Activated CD8-positive, alpha-beta memory T cell treated with anti-CD3 and anti-CD28 coated beads, Interleukin-2, amount 50 U/mL, for 24 hours (primary cell): Measurements from ENCODE around the gene FBXO11.
"Not testable (repeated sequence)": the region's sequence is repeated elsewhere in the genome, so short reads cannot be mapped to it uniquely, and the experiment has no call there.

ENCODE experiments used
- DNase-seq: peaks from one replicate; pipeline ENCODE4 v3.0.0-alpha.2; 2020; ENCODE audit errors: extremely low read depth

Gene FBXO11

GRCh38 chr2:47906157-47907038, at the start of gene FBXO11:
FBXO11 (minus strand) TSS chr2:47906498; CDS start chr2:47905720, 778 bp downstream.
- peak; percentile 93 for DNase-seq

DNA sequence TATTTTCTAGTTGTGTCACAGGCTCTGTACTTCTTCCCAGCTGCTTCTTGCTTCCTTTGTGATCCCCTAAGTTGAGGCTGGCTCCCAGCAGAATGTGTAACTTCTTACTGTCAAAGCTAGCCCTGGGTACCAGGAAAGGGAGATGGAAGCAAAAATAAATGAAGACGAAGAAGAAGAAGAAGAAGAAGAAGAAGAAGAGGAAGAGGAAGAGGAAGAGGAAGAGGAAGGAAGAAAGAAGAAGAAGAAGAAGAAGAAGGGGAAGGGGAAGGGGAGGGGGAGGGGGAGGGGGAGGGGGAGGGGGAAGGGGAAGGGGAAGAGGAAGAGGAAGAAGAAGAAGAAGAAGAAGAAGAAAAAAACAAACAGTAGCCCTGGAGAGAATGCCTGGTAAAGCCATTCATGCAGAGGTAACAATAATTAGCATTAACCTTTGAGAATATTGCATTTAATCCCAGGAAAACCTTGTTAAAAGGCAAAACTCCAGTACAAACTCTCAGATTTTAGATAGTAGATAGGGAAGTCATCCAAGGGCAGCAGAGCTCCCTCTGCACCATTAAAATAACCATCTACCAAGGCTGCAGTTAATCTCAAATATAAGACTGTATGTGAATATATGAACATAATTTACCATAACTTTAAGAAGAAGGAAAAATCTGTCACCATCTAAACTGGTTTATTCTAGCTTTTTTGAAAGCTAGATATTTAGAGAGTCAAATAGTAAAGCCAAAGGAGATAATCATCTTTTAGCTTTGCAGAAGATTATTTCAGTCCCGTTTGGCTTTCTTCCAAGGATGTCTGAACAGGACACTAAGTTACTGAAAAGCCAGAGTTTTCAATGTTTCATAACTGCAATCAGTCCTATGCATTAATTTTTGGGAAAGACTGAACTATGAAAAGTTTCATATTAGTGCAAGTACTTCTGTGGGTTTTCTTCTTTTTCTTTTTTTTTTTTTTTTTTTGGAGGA, 44.3 kb upstream of the FBXO11 start:
- no peak for DNase-seq

DNA sequence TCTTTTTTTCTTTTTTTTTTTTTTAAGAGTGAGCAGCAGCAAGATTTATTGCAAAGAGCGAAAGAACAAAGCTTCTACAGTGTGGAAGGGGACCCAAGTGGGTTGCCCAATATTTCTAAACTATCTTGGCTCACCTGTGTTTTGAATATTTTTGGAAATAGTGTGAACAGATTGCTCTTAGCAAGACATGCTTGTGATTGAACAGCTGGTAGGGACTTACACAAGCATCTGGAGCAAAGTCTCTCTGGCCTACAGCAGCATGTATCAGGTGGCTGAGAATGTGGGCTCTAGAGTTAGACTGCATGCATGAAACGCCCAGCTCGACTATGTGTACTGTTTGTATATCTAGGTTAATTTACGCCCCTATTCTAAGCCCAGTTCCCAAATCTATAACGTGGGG, 40.3 kb upstream of the FBXO11 start:
- DNase-seq: no peak

- DNase-seq: no peak
These were observed 38.9 kb upstream of the FBXO11 start for GRCh38 chr2:47945046-47945781.

DNA sequence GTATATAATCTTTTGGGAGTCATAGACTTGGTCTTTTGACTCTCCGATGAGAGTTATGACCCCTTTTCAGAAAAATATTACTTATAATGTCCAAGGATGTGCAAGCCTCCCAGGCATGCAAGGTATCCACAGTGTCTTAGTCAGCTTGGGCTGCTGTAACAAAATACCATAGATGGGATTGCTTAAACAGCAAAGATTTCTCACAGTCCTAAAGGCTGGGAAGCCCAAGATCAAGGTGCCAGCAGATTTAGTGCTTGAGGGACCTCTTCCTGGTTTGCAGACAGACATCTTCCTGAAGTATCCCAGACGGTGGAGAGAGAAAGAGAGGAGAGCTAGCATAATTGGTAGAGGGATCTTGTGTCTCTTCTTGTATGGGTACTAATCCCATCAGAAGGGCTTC, 35.6 kb upstream of the FBXO11 start:
- no peak for DNase-seq

- no peak for DNase-seq
These were observed 31.4 kb upstream of the FBXO11 start for GRCh38 chr2:47937677-47938076.

- DNase-seq: no peak
These were observed 28.8 kb upstream of the FBXO11 start for GRCh38 chr2:47935071-47935470.

GRCh38 chr2:47918043-47918442, 11.7 kb upstream of the FBXO11 start:
- DNase-seq: no peak

- no peak for DNase-seq
These were observed 11.1 kb upstream of the FBXO11 start for GRCh38 chr2:47917276-47917961.

DNA sequence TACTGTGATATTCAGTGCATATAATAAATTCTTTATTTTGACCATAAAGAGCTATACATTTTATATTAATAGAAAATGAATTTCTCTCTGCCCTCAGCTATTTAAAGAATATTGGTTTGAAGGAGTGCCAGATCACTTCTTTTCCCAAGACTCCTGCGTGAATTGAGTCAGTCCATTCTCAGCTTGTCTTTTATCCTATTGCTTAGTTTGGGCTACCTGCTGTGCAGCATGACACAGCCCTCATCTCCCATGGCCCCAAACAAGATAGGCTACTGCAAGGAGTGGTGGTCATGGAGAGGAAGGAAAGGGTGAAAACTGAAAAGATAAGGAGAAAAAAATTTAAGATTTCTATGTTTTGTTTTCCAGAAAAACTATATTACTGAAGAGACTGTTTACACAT, 10.1 kb upstream of the FBXO11 start:
- DNase-seq: no peak

GRCh38 chr2:47910662-47911061, 4.4 kb upstream of the FBXO11 start:
- not testable (repeated sequence) for DNase-seq

DNA sequence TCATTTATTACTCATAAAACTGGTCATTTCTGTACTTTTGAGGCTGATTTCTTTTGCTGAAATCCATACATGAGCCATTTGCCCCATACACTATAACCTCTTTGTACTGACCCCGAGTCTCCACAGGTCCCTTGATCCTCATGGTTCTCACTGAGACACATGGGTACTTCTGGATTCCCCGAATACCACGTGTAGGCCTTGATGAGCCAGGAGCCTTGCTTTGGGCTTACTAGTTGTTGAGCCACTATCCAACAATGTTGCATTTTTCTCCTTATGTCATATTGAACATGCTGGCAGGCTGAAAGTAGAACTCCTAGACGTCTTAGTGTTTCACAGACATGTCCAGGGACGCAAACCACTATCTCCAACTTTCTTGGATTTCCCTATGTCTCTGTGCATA, 2.4 kb upstream of the FBXO11 start:
- no peak for DNase-seq

DNA sequence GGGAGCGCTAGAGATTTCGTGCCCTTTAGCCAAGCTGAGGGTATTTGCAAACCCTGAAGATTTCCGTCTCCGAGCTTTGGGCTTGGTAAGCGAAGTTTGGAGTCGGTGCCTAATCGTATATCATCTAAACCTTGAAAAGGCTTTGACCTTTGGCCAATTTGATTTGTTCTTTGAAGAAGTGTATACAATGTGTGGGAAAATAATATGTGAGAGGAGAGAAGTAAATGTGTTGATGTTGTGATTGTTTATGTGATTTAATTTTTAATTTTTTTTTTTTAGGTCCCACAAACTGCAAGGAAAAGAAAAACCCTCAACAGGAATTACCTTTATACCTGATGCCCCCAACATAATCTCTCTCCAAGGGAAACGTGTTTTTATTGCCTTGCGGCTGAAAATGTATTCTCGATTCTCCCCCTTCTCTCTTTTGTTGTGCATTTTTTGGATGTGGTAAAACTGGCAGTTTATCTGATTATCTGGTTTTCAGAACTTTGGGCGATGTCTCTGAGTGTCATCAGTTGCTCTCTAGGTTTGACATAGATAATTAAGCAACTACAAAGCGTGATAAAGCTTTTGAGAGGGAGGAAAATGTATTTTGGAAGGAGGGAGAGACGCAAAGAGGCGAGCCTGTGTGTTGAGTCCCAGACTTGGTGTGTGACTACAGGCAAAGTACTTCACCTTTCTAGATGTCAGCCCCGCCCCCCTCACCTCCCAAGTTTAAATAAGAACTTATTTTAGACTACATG, 912 bp upstream of the FBXO11 start:
- no peak for DNase-seq

DNA sequence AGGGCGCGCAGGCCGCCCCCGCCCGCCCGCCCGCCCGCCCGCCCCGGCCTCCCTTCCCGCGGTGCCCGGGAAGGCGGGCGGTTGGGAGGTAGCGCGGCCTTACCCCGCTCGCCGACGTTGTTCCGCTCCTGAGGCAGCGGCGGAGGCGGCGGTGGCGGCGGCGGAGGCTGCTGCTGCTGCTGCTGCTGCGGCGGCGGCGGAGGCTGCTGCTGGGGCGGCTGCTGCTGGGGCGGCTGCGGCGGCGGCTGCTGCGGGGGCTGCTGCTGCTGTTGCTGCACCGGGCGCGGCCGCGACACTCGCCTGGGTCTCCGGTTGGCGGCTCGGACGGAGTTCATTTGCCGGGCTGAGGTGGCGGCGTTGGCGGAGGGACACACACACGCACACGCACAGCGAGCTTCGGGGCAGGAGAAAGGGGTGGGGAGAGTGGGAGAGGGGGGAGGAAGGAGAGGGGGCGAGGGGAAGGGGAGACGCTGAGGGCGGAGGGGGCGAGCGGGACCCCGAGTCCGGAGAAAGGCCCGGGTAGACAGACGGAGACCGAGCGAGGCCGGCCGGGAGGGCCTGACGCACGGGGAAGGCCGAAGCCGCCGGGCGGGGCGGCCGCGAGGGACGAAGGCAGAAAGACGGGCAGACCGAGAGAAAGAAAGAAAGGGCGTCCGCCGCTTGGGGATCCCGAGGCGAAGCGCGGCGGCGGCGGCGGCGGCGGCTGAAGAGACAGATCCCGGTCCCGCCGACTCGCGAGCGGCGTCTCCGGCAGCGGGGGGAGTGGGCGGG, 727 bp downstream of the FBXO11 start:
- no peak for DNase-seq

GRCh38 chr2:47903781-47904490, 2.4 kb downstream of the FBXO11 start:
- DNase-seq: no peak

DNA sequence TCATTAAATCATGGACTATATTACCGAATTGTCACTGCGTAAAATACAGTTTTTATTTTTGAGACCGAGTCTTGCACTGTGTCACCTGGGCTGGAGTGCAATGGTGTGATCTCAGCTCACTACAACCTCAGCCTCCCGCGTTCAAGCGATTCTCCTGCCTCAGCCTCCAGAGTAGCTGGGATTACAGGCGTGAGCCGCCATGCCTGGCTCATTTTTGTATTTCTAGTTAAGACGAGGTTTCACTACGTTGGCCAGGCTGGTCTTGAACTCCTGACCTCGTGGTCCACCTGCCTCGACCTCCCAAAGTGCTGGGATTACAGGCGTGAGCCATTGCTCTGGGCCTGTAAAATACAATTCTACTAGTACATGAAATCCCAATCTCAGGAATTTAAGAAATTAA, 4.4 kb downstream of the FBXO11 start:
- not testable (repeated sequence) for DNase-seq

- DNase-seq: no peak
These were observed 5.4 kb downstream of the FBXO11 start for GRCh38 chr2:47900857-47901256.

GRCh38 chr2:47899915-47900816, 6.1 kb downstream of the FBXO11 start:
- DNase-seq: no peak
